IMR-90 (cell line): ENCODE measurements around the gene TNRC6C. TPM values are rescaled to one million over a fixed set of nuclear protein-coding genes. Genes with fewer than 3 reads are reported as not detected.

Source experiments
- ATAC-seq: fragments of 200-7000 bp; cut with Tn5 transposase; 2 replicates; pipeline ENCODE4 v1.9.1; 2020; ENCODE audit warnings: low read depth, mild to moderate bottlenecking, moderate library complexity
- BruUV-seq: library from RNA; stranded (reverse); fragments of 400-500 nt; replicated peaks from 2 replicates; lab custom pipeline; 2021; lab: Mats Ljungman, UMichigan
- CTCF ChIA-PET: fragments of 300-600 bp; formaldehyde crosslinking; extraction: SDS; loops from one replicate; lab custom pipeline; 2021; ENCODE audit warnings: antibody characterized with exemption; lab: Yijun Ruan, JAX
- POLR2A ChIA-PET: fragments of 300-600 bp; sonication (Branson Sonifier 250); formaldehyde crosslinking; loops from one replicate; lab custom pipeline; 2022; ENCODE audit warnings: antibody characterized with exemption; ENCODE audit not compliant: unreplicated experiment; lab: Charles Lee
- DNase-seq: peaks from one replicate; pipeline ENCODE4 v3.0.0; 2013
- H2AFZ ChIP-seq: replicated peaks from 2 replicates; pipeline ENCODE3; 2013; ENCODE audit warnings: low read length, mild to moderate bottlenecking; ENCODE audit not compliant: poor library complexity
- H2AK5ac ChIP-seq: 2 replicates; pipeline ENCODE4 v1.6.1; 2013; ENCODE audit warnings: low read depth, low read length, inconsistent platforms
- H2AK9ac ChIP-seq: replicated peaks from 2 replicates; pipeline ENCODE3; 2013; ENCODE audit warnings: mild to moderate bottlenecking, low read depth, low read length, moderate library complexity; ENCODE audit not compliant: poor library complexity
- H2BK120ac ChIP-seq: 2 replicates; pipeline ENCODE4 v1.6.1; 2013; ENCODE audit warnings: low read depth, low read length, inconsistent platforms
- H2BK15ac ChIP-seq: 3 replicates; pipeline ENCODE4 v1.6.1; 2013; ENCODE audit warnings: low read depth, low read length, inconsistent platforms
- H2BK20ac ChIP-seq: 2 replicates; pipeline ENCODE4 v1.6.1; 2013; ENCODE audit warnings: low read depth, mild to moderate bottlenecking, inconsistent platforms, low read length, moderate library complexity
- H2BK5ac ChIP-seq: 2 replicates; pipeline ENCODE4 v1.6.1; 2013; ENCODE audit warnings: mild to moderate bottlenecking, low read depth, low read length, inconsistent platforms; ENCODE audit not compliant: poor library complexity, severe bottlenecking
- H3K14ac ChIP-seq: replicated peaks from 2 replicates; pipeline ENCODE4 v1.6.1; 2013; ENCODE audit warnings: low read depth, low read length, inconsistent platforms
- H3K18ac ChIP-seq: 2 replicates; pipeline ENCODE4 v1.6.1; 2013; ENCODE audit warnings: low read depth, low read length, control low read depth
- H3K23ac ChIP-seq: 2 replicates; pipeline ENCODE4 v1.6.1; 2013; ENCODE audit warnings: low read depth, low read length, inconsistent platforms
- H3K27ac ChIP-seq: 2 replicates; pipeline ENCODE4 v1.5.1; 2013; ENCODE audit warnings: mild to moderate bottlenecking, control low read depth, low read length; ENCODE audit not compliant: insufficient read depth
- H3K27me3 ChIP-seq: 2 replicates; pipeline ENCODE4 v1.6.1; 2013; ENCODE audit warnings: low read length; ENCODE audit not compliant: control insufficient read depth, insufficient read depth
- H3K36me3 ChIP-seq: 2 replicates; pipeline ENCODE4 v1.6.1; 2013; ENCODE audit warnings: low read length, mixed read lengths; ENCODE audit not compliant: control insufficient read depth, insufficient read depth
- H3K4ac ChIP-seq: 2 replicates; pipeline ENCODE4 v1.6.1; 2013; ENCODE audit warnings: low read depth, low read length, inconsistent platforms
- H3K4me1 ChIP-seq: 2 replicates; pipeline ENCODE4 v1.6.1; 2013; ENCODE audit warnings: low read length, mixed read lengths; ENCODE audit not compliant: control insufficient read depth, insufficient read depth
- H3K4me2 ChIP-seq: 2 replicates; pipeline ENCODE4 v1.6.1; 2013; ENCODE audit warnings: low read depth, mild to moderate bottlenecking, control low read depth, low read length, moderate library complexity
- H3K4me3 ChIP-seq: 2 replicates; pipeline ENCODE4 v1.5.1; 2013; ENCODE audit warnings: low read depth, mild to moderate bottlenecking, control low read depth, low read length, moderate library complexity; ENCODE audit not compliant: insufficient read depth
- H3K56ac ChIP-seq: 2 replicates; pipeline ENCODE4 v1.6.1; 2013; ENCODE audit warnings: low read length, inconsistent platforms; ENCODE audit not compliant: insufficient read depth; ENCODE audit errors: extremely low read depth
- H3K79me1 ChIP-seq, 2 experiments: 2 replicates each; pipeline ENCODE4 v1.6.1; 2013; ENCODE audit warnings: low read length in 2 of 2, inconsistent platforms in 1 of 2, low read depth in 1 of 2
- H3K9ac ChIP-seq: 2 replicates; pipeline ENCODE4 v1.6.1; 2013; ENCODE audit warnings: low read depth, low read length, control low read depth
- H3K9me1 ChIP-seq: 2 replicates; pipeline ENCODE4 v1.6.1; 2013; ENCODE audit warnings: low read length, inconsistent platforms; ENCODE audit not compliant: insufficient read depth
- H3K9me3 ChIP-seq: 2 replicates; pipeline ENCODE4 v1.6.1; 2013; ENCODE audit warnings: low read length; ENCODE audit not compliant: control insufficient read depth, insufficient read depth
- H4K20me1 ChIP-seq: 2 replicates; pipeline ENCODE4 v1.6.1; 2013; ENCODE audit warnings: low read length, inconsistent platforms; ENCODE audit not compliant: insufficient read depth
- H4K5ac ChIP-seq: 2 replicates; pipeline ENCODE4 v1.6.1; 2013; ENCODE audit warnings: mild to moderate bottlenecking, low read depth, low read length, control low read depth
- H4K8ac ChIP-seq, 2 experiments: 2 replicates each; pipeline ENCODE4 v1.6.1; 2013; ENCODE audit warnings: low read depth in 2 of 2, low read length in 2 of 2, control low read depth in 1 of 2, inconsistent platforms in 1 of 2
- H4K91ac ChIP-seq: 2 replicates; pipeline ENCODE4 v1.6.1; 2013; ENCODE audit warnings: low read depth, low read length, inconsistent platforms; ENCODE audit not compliant: insufficient read depth
- BHLHE40 ChIP-seq: fragments of 150-350 bp; IDR thresholded peaks from 2 replicates; pipeline ENCODE4 v1.6.1; 2016; ENCODE audit warnings: mild to moderate bottlenecking, low read depth, low read length
- CEBPB ChIP-seq: IDR thresholded peaks from 2 replicates; pipeline ENCODE4 v1.6.1; 2012; ENCODE audit warnings: low read depth, low read length, improper control_type of control experiment
- CHD1 ChIP-seq: IDR thresholded peaks from 2 replicates; pipeline ENCODE4 v1.6.1; 2012; ENCODE audit warnings: low read depth, low read length, improper control_type of control experiment
- FOS ChIP-seq: fragments of 150-350 bp; IDR thresholded peaks from 2 replicates; pipeline ENCODE4 v1.6.1; 2016; ENCODE audit warnings: low read depth, low read length
- MAFK ChIP-seq: IDR thresholded peaks from 2 replicates; pipeline ENCODE4 v1.6.1; 2012; ENCODE audit warnings: low read depth, low read length, improper control_type of control experiment
- MAZ ChIP-seq: IDR thresholded peaks from 2 replicates; pipeline ENCODE4 v1.6.1; 2012; ENCODE audit warnings: low read depth, mild to moderate bottlenecking, low read length, improper control_type of control experiment, moderate library complexity, borderline replicate concordance
- MXI1 ChIP-seq: IDR thresholded peaks from 2 replicates; pipeline ENCODE4 v1.6.1; 2012; ENCODE audit warnings: low read depth, mild to moderate bottlenecking, low read length, moderate library complexity, borderline replicate concordance
- POLR2A ChIP-seq: IDR thresholded peaks from 2 replicates; pipeline ENCODE4 v1.6.1; 2012; ENCODE audit warnings: mild to moderate bottlenecking, low read depth, low read length
- RAD21 ChIP-seq: IDR thresholded peaks from 2 replicates; pipeline ENCODE4 v1.6.1; 2012; ENCODE audit warnings: low read length, improper control_type of control experiment
- RCOR1 ChIP-seq: IDR thresholded peaks from 2 replicates; pipeline ENCODE4 v1.6.1; 2012; ENCODE audit warnings: mild to moderate bottlenecking, low read length, improper control_type of control experiment; ENCODE audit not compliant: insufficient replicate concordance
- RFX5 ChIP-seq: IDR thresholded peaks from 2 replicates; pipeline ENCODE4 v1.8.0; 2012; ENCODE audit warnings: low read depth, mild to moderate bottlenecking, low read length, moderate library complexity
- WGBS, 2 experiments: methylation state at CpG; one replicate each; pipeline versions ENCODE4 v1.1.5 to v1.1.7; 2013; ENCODE audit warnings: missing lambda C conversion rate in 2 of 2; ENCODE audit not compliant: insufficient read length in 1 of 2; ENCODE audit errors: extremely low coverage in 2 of 2; 5-methylcytosine and 5-hydroxymethylcytosine counted together
- dilution Hi-C: fragments of 300-500 bp; cut with HindIII; formaldehyde crosslinking; loops from one replicate; pipeline ENCODE4 v1.14.3; 2018; ENCODE audit warnings: low sequenced_read_pairs; ENCODE audit not compliant: unreplicated experiment
- in situ Hi-C: fragments of 300-500 bp; cut with MboI; formaldehyde crosslinking; loops from 3 replicates; pipeline ENCODE4 v1.14.3; 2019; ENCODE audit warnings: low sequenced_read_pairs, inconsistent platforms, mixed read lengths
- intact Hi-C: fragments of 100-400 bp; cut with micrococcal nuclease; formaldehyde crosslinking; loops from 2 replicates; pipeline ENCODE4 v1.10.0; 2022
- polyA plus RNA-seq, 3 experiments: library from polyadenylated mRNA; depleted of rRNA; stranded (reverse); fragments of >200 nt; gene quantifications; 2 replicates each; pipeline ENCODE4 v1.2.3, GENCODE V29; 2012; ENCODE audit warnings: low replicate concordance in 1 of 3
- total RNA-seq: library from RNA; depleted of rRNA; stranded (reverse); fragments of >200 nt; gene quantifications from 2 replicates; pipeline ENCODE4 v1.2.3, GENCODE V29; 2012
- TF ChIP-seq, protein P1 (sequence below): fragments of 150-350 bp; IDR thresholded peaks from 2 replicates; pipeline ENCODE4 v1.6.1; 2016; ENCODE audit warnings: low read depth, mild to moderate bottlenecking, low read length, moderate library complexity, borderline replicate concordance
- TF ChIP-seq, protein P2 (sequence below): fragments of 150-350 bp; IDR thresholded peaks from 2 replicates; pipeline ENCODE4 v1.6.1; 2017; ENCODE audit warnings: mild to moderate bottlenecking, antibody characterized with exemption, low read length, low read depth
- TF ChIP-seq, protein P3 (sequence below): conservative IDR thresholded peaks from 2 replicates; pipeline ENCODE4 v1.5.1; 2012; ENCODE audit warnings: mild to moderate bottlenecking, low read depth, low read length, improper control_type of control experiment

TNRC6C gene
- total and polyA plus RNA-seq, 2 of the 4 experiments (the other 2 are of a cell fraction), result 1.6 to 2.7 TPM

DNA sequence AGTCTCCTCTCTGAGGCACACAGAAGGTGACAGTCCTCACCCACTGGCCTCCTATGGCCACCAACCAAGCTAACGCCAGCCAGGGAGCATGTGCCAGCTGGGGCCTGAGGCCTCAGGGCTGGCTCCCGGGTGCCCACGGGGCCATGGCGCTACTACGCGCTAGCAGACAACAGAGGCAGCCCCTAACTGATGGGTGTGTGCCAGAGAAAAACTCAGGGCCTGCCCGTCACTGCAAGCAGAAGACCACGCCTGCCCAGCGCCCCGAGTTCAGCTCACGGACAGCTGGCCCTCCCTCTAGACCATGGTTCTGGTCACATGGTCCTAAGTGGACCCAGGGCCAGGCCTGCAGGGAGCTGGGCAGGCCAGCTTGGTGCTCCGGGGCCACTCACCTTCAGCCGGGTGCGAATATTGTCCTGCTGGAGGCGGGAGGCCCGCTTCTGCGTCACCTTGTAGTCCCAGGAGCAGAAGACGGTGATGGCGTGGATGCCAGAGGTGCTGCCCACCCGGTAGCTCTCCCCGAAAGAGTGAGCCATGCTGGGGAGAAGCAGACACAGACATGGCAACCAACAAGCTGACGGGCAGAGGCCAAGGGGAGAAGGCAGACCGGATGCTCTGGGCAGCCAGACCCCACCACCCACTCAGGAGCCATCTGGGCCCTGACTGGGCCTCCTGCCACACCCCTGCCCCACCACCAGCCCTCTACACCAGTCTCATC lies 163.9 kb downstream of the TNRC6C start:
- Histone ChIP-seq H3K27me3 (peaks cover 12% of the 10 kb centered on the region), H2BK15ac (no peak overlapping the region), H3K23ac (no peak overlapping the region), H3K27ac (no peak overlapping the region), H3K4me3 (no peak overlapping the region), H2BK20ac (no peak overlapping the region), H3K36me3 (no peaks in the 10 kb centered on the region), H3K14ac (no peak overlapping the region), H2BK120ac (no peak overlapping the region), H2AFZ (no peak overlapping the region), H3K4ac (no peak overlapping the region), H3K4me1 (no peaks in the 10 kb centered on the region), H3K18ac (no peak overlapping the region), H3K56ac (no peak overlapping the region), H3K9me1 (no peaks in the 10 kb centered on the region), H2AK9ac (peak overlapping the region; percentile 5), H2BK5ac (no peak overlapping the region), H2AK5ac (no peak overlapping the region), H4K91ac (no peak overlapping the region), H3K4me2 (no peak overlapping the region), H3K79me1 (no peaks in the 10 kb centered on the region), H4K8ac (no peak overlapping the region), H3K9ac (no peak overlapping the region), H4K5ac (no peak overlapping the region), H4K20me1 (no peaks in the 10 kb centered on the region; the same call in 1 of the 2 replicates), H3K9me3 (no peaks in the 10 kb centered on the region)
- intact Hi-C loops (no loop called here), in situ Hi-C loops (no loop called here), dilution Hi-C loops (no loop called here)
- POLR2A ChIA-PET, result no interaction called here
- DNase-seq (no peak), ATAC-seq (no peak)
- CTCF ChIA-PET, result interaction anchor here (0.9 kb wide), 1 partner anchor 55 kb away, joined by 3 read pairs; no protein-coding TSS in a partner anchor
- TF ChIP-seq MXI1 (no peak), FOS (no peak), RFX5 (no peak), POLR2A (no peak), RCOR1 (no peak), CHD1 (no peak), RAD21 (no peak), MAZ (no peak), CEBPB (no peak), BHLHE40 (no peak), MAFK (no peak)
- TF ChIP-seq, protein P1, sequence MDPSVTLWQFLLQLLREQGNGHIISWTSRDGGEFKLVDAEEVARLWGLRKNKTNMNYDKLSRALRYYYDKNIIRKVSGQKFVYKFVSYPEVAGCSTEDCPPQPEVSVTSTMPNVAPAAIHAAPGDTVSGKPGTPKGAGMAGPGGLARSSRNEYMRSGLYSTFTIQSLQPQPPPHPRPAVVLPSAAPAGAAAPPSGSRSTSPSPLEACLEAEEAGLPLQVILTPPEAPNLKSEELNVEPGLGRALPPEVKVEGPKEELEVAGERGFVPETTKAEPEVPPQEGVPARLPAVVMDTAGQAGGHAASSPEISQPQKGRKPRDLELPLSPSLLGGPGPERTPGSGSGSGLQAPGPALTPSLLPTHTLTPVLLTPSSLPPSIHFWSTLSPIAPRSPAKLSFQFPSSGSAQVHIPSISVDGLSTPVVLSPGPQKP, result no peak
- TF ChIP-seq, protein P2, sequence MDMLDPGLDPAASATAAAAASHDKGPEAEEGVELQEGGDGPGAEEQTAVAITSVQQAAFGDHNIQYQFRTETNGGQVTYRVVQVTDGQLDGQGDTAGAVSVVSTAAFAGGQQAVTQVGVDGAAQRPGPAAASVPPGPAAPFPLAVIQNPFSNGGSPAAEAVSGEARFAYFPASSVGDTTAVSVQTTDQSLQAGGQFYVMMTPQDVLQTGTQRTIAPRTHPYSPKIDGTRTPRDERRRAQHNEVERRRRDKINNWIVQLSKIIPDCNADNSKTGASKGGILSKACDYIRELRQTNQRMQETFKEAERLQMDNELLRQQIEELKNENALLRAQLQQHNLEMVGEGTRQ, result no peak
- TF ChIP-seq, protein P3, sequence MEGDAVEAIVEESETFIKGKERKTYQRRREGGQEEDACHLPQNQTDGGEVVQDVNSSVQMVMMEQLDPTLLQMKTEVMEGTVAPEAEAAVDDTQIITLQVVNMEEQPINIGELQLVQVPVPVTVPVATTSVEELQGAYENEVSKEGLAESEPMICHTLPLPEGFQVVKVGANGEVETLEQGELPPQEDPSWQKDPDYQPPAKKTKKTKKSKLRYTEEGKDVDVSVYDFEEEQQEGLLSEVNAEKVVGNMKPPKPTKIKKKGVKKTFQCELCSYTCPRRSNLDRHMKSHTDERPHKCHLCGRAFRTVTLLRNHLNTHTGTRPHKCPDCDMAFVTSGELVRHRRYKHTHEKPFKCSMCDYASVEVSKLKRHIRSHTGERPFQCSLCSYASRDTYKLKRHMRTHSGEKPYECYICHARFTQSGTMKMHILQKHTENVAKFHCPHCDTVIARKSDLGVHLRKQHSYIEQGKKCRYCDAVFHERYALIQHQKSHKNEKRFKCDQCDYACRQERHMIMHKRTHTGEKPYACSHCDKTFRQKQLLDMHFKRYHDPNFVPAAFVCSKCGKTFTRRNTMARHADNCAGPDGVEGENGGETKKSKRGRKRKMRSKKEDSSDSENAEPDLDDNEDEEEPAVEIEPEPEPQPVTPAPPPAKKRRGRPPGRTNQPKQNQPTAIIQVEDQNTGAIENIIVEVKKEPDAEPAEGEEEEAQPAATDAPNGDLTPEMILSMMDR, result no peak
- BruUV-seq, result no TSS peak
- WGBS, 2 experiments, result 85% methylated on average over 10 of the region's 23 CpGs; no CpG with 5 or more reads in 1 of the 2 experiments
